Activated CD8-positive, alpha-beta memory T cell treated with anti-CD3 and anti-CD28 coated beads, Interleukin-2, amount 10 ng/mL, durations not matched to agents 7 days and 5 days (primary cell): ENCODE data around the gene MYMX. TPM values are rescaled to one million over a fixed set of nuclear protein-coding genes. Genes with fewer than 3 reads are reported as not detected.
A peak's percentile ranks its signal among the peaks of the same experiment; 100 is the strongest.
"Not testable (repeated sequence)": the region's sequence is repeated elsewhere in the genome, so short reads cannot be mapped to it uniquely, and the experiment has no call there.

Experiments used
- ATAC-seq: fragments of 150-1000 bp; cut with Tn5 transposase; one replicate; pipeline ENCODE4 v1.10.0; 2021; ENCODE audit warnings: moderate library complexity
- CTCF ChIA-PET: fragments of 350-600 bp; sonication (Branson Sonifier 250); formaldehyde crosslinking; loops from one replicate; lab custom pipeline; 2021; ENCODE audit warnings: antibody characterized with exemption; lab: Charles Lee
- DNase-seq: peaks from one replicate; pipeline ENCODE4 v3.0.0-alpha.2; 2020
- H3K27ac Mint-ChIP-seq: one replicate; pipeline ENCODE4 v1.8.0; 2021; ENCODE audit warnings: mild to moderate bottlenecking, mixed read lengths
- H3K27me3 Mint-ChIP-seq: one replicate; pipeline ENCODE4 v1.8.0; 2021; ENCODE audit warnings: mixed read lengths
- H3K36me3 Mint-ChIP-seq: one replicate; pipeline ENCODE4 v1.8.0; 2021; ENCODE audit warnings: mild to moderate bottlenecking, mixed read lengths
- H3K4me1 Mint-ChIP-seq: one replicate; pipeline ENCODE4 v1.8.0; 2021; ENCODE audit warnings: mixed read lengths
- H3K4me3 Mint-ChIP-seq: one replicate; pipeline ENCODE4 v1.8.0; 2021; ENCODE audit warnings: mild to moderate bottlenecking, moderate library complexity, mixed read lengths
- H3K9me3 Mint-ChIP-seq: one replicate; pipeline ENCODE4 v1.8.0; 2022; ENCODE audit warnings: low read depth, mixed read lengths
- total RNA-seq, 2 experiments: library from RNA; stranded (reverse); gene quantifications; one replicate each; pipeline ENCODE4 v1.2.3, GENCODE V29; 2021

The MYMX gene
- total RNA-seq, 2 experiments from 2014 or later, result not detected

- H3K9me3 Mint-ChIP-seq, result no peaks in the 10 kb centered on the region
- H3K4me3 Mint-ChIP-seq, result peak overlapping the region; percentile 77
- DNase-seq (no peak), ATAC-seq (peak; percentile 5)
- CTCF ChIA-PET, result interaction anchor here (0.7 to 6.8 kb wide), 12 partner anchors 10 to 128 kb away, joined by 3 to 88 read pairs (median 4); partner anchors contain the start of genes HSP90AB1 and SLC35B2
- H3K27me3 Mint-ChIP-seq, result no peaks in the 10 kb centered on the region
- peaks cover 34% of the 10 kb centered on the region for H3K4me1 Mint-ChIP-seq
- H3K36me3 Mint-ChIP-seq, result no peaks in the 10 kb centered on the region
- H3K27ac Mint-ChIP-seq, result peak overlapping the region; percentile 71
Observed at GRCh38 chr6:44224029-44224964, 7.6 kb downstream of the MYMX start.

GRCh38 chr6:44224965-44225305, 8.2 kb downstream of the MYMX start:
- no peaks in the 10 kb centered on the region for H3K27me3 Mint-ChIP-seq
- H3K27ac Mint-ChIP-seq, result no peak overlapping the region
- H3K9me3 Mint-ChIP-seq, result no peaks in the 10 kb centered on the region
- ATAC-seq, result no peak
- CTCF ChIA-PET, result interaction anchor here (0.7 to 6.8 kb wide), 11 partner anchors 11 to 128 kb away, joined by 3 to 88 read pairs (median 4); partner anchors contain the start of genes HSP90AB1 and SLC35B2
- no peak for DNase-seq
- H3K36me3 Mint-ChIP-seq, result no peaks in the 10 kb centered on the region
- H3K4me3 Mint-ChIP-seq, result peak overlapping the region; percentile 77
- H3K4me1 Mint-ChIP-seq, result peaks cover 33% of the 10 kb centered on the region

GRCh38 chr6:44225579-44226325, 9.0 kb downstream of the MYMX start:
- Mint-ChIP-seq H3K4me1 (peaks cover 31% of the 10 kb centered on the region), H3K4me3 (no peak overlapping the region), H3K27me3 (no peaks in the 10 kb centered on the region), H3K27ac (no peak overlapping the region), H3K36me3 (no peaks in the 10 kb centered on the region), H3K9me3 (no peaks in the 10 kb centered on the region)
- ATAC-seq, result no peak
- CTCF ChIA-PET, result interaction anchor here (1.2 to 6.8 kb wide), 3 partner anchors 10 to 32 kb away, joined by 3 to 88 read pairs (median 17); partner anchors contain the start of gene SLC35B2
- no peak for DNase-seq

DNA sequence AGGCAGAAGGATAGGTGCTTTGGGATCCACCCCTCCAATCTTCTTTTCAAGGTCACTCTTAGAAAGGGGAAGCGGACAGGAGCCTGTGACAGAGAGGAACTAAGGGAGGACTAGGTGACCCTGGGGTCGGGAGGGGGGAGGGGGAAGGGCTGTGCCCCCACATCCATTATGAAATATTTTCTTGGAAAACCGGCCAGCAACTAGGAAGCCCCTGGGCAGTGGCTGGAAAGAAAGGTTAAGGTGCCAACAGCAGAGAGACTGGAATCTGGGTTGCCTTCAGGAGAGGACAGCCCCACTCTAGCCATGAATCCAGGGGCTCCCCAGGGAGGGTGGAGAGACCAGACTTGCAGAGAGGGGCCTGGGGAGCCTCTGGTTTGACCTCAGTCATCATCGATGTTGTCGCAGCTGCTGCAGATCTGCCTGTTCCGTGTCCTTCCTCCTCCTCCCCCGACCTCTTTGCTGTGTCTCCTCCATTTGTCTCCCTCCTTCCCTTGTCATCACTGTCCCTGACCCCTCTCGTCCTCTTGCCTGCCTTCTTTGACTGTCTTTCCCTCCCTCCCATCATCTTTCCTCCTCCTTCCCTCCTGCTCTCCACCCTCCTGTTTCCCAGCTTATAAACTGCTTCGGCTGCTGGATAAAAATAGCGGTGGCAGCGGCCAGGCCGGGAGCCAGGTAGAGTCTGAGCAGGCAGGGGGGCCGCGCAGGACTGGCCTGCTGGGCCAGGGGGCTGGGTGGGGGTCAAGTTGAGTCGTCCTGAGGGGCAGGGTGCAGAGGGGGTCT, 9.8 kb downstream of the MYMX start:
- Mint-ChIP-seq H3K9me3 (no peaks in the 10 kb centered on the region), H3K4me1 (peaks cover 27% of the 10 kb centered on the region), H3K4me3 (no peak overlapping the region), H3K27ac (no peak overlapping the region), H3K27me3 (no peaks in the 10 kb centered on the region), H3K36me3 (no peaks in the 10 kb centered on the region)
- no peak for ATAC-seq
- CTCF ChIA-PET, result interaction anchor here (1.2 to 6.8 kb wide), 2 partner anchors 9 to 21 kb away, joined by 3 to 88 read pairs; no protein-coding TSS in a partner anchor
- DNase-seq, result no peak

- no peaks in the 10 kb centered on the region for H3K27me3 Mint-ChIP-seq
Observed at GRCh38 chr6:44227148-44227793, 10.5 kb downstream of the MYMX start.

DNA sequence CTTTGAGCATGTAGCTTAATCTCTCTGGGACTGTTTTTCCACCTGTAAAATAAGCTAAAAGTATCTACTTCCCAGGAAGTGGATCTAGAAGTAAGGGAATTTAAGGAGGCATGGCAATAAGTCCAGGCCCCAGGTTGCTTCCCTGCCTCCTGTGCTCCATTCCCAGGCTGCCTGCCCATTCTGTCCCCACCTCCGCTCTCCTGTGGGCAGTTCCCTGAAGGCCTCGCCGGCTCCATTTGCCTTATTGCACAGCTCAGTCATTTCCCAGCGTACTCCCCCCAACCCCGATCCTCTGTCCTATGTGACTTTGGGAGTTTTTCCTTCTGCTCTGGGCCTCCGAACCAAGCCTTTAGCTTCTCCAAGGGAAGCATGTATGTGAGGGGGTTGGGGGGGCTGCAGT, 11.3 kb downstream of the MYMX start:
- Mint-ChIP-seq H3K4me1 (peaks cover 20% of the 10 kb centered on the region), H3K36me3 (no peaks in the 10 kb centered on the region), H3K4me3 (no peak overlapping the region), H3K27ac (no peak overlapping the region), H3K9me3 (no peaks in the 10 kb centered on the region), H3K27me3 (no peaks in the 10 kb centered on the region)
- CTCF ChIA-PET, result interaction anchor here (0.8 to 1.7 kb wide), 3 partner anchors 9 to 29 kb away, joined by 3 to 10 read pairs (median 3); no protein-coding TSS in a partner anchor
- DNase-seq (no peak), ATAC-seq (no peak)

More at GRCh38 chr6:44227148-44227793, 10.5 kb downstream of the MYMX start:
- Mint-ChIP-seq H3K36me3 (no peaks in the 10 kb centered on the region), H3K9me3 (no peaks in the 10 kb centered on the region), H3K4me3 (no peak overlapping the region), H3K4me1 (peaks cover 24% of the 10 kb centered on the region), H3K27ac (no peak overlapping the region)
- ATAC-seq (no peak), DNase-seq (no peak)
- CTCF ChIA-PET, result interaction anchor here (1.5 to 1.7 kb wide), 2 partner anchors 10 to 30 kb away, joined by 3 to 10 read pairs; no protein-coding TSS in a partner anchor

GRCh38 chr6:44228433-44228832, 11.7 kb downstream of the MYMX start:
- ATAC-seq, result no peak
- Mint-ChIP-seq H3K9me3 (no peaks in the 10 kb centered on the region), H3K27me3 (no peaks in the 10 kb centered on the region), H3K4me1 (peaks cover 20% of the 10 kb centered on the region), H3K36me3 (peaks cover under 1% of the 10 kb centered on the region), H3K27ac (no peak overlapping the region), H3K4me3 (no peak overlapping the region)
- DNase-seq, result no peak
- CTCF ChIA-PET, result interaction anchor here (0.8 to 1.7 kb wide), 3 partner anchors 8 to 28 kb away, joined by 3 to 10 read pairs (median 3); no protein-coding TSS in a partner anchor

DNA sequence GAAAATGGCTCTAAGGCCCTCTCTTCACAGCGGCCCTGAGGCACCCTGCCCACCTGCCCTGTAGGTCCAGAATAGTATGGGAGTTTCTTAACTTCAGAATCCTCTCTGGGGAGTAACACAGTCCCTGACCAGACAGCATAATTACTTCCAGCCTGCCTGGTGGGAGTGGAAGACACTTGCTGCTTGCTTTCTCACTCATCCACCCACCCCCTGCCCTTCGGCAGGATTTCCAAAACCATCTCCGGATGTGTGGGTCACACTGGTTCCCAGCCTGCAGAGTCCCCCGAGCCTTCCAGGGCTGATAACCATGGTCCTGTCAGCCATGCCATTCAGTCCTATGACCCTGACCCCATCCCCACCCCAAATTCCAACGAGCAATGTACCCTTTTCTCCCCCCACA, 12.1 kb downstream of the MYMX start:
- DNase-seq, result no peak
- Mint-ChIP-seq H3K27ac (no peak overlapping the region), H3K4me1 (peaks cover 23% of the 10 kb centered on the region), H3K9me3 (no peaks in the 10 kb centered on the region), H3K4me3 (no peak overlapping the region), H3K36me3 (peaks cover 3% of the 10 kb centered on the region), H3K27me3 (no peaks in the 10 kb centered on the region)
- ATAC-seq, result no peak
- CTCF ChIA-PET, result interaction anchor here (0.8 to 1.7 kb wide), 3 partner anchors 8 to 28 kb away, joined by 3 to 10 read pairs (median 3); no protein-coding TSS in a partner anchor

DNA sequence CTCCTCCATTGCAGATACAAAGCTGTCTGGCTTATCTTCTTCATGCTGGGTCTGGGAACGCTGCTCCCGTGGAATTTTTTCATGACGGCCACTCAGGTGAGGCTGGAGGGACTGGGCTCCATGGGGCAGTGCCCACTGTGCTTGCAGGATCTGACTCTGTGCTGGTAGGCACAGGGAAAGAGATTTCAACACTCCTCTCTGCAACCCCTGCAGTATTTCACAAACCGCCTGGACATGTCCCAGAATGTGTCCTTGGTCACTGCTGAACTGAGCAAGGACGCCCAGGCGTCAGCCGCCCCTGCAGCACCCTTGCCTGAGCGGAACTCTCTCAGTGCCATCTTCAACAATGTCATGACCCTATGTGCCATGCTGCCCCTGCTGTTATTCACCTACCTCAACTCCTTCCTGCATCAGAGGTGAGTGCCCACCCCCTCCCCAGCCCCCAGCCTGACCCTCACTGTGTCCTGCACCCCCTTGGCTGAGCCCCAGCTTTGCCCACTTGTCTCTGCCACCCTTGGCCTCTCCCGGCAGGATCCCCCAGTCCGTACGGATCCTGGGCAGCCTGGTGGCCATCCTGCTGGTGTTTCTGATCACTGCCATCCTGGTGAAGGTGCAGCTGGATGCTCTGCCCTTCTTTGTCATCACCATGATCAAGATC, 12.8 kb downstream of the MYMX start:
- CTCF ChIA-PET, result interaction anchor here (1.0 to 1.5 kb wide), 2 partner anchors 8 to 9 kb away, joined by 3 read pairs; no protein-coding TSS in a partner anchor
- H3K27me3 Mint-ChIP-seq, result no peaks in the 10 kb centered on the region
- peaks cover 17% of the 10 kb centered on the region for H3K4me1 Mint-ChIP-seq
- H3K9me3 Mint-ChIP-seq, result no peaks in the 10 kb centered on the region
- H3K27ac Mint-ChIP-seq, result no peak overlapping the region
- H3K36me3 Mint-ChIP-seq, result peaks cover 3% of the 10 kb centered on the region
- no peak for DNase-seq
- ATAC-seq, result no peak
- no peak overlapping the region for H3K4me3 Mint-ChIP-seq

DNA sequence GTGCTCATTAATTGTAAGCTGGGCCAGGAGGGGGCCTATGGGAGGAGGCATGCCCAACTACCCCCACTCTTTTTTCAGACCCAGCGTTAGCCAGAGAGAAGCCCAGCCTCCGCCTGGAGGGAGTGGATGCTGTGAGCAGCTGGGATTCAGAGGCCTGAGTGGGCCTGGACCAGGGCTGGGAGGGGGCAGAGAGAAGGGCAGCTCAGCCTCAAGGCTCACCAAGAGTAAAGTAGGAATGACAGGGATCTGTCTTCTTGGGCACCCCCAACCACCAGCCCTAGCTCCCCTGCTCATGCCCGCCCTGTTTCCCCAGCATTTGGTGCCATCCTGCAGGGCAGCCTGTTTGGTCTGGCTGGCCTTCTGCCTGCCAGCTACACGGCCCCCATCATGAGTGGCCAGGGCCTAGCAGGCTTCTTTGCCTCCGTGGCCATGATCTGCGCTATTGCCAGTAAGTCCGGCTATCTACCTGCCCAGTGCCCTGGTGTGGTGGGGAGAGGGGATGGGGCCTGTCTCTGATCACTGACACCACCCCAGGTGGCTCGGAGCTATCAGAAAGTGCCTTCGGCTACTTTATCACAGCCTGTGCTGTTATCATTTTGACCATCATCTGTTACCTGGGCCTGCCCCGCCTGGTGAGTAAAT, 13.4 kb downstream of the MYMX start:
- peaks cover 3% of the 10 kb centered on the region for H3K36me3 Mint-ChIP-seq
- H3K4me3 Mint-ChIP-seq, result no peak overlapping the region
- H3K9me3 Mint-ChIP-seq, result no peaks in the 10 kb centered on the region
- peaks cover 11% of the 10 kb centered on the region for H3K4me1 Mint-ChIP-seq
- no peak for DNase-seq
- ATAC-seq, result no peak
- H3K27ac Mint-ChIP-seq, result no peak overlapping the region
- no peaks in the 10 kb centered on the region for H3K27me3 Mint-ChIP-seq
- CTCF ChIA-PET, result interaction anchor here (1.0 to 1.5 kb wide), 2 partner anchors 8 to 9 kb away, joined by 3 read pairs; no protein-coding TSS in a partner anchor

DNA sequence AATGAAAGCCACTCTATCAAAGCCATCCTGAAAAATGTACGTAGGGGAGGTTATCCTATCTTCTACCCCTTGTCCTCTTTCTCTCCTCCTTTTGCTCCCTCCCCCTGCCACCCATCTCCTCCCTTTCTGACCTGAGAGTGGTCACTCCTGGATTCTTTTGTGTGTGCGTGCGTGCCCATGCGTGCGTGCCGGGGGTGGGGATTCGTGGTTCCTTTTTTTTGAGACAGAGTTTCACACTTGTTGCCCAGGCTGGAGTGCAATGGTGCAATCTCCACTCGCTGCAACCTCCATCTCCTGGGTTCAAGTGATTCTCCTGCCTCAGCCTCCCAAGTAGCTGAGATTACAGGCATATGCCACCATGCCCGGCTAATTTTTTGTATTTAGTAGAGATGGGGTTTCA, 14.7 kb downstream of the MYMX start:
- H3K9me3 Mint-ChIP-seq, H3K36me3 Mint-ChIP-seq, CTCF ChIA-PET, H3K4me3 Mint-ChIP-seq, H3K27ac Mint-ChIP-seq, H3K4me1 Mint-ChIP-seq, ATAC-seq, DNase-seq, H3K27me3 Mint-ChIP-seq: not testable (repeated sequence)
